H1 (cell line): ENCODE measurements around the gene ZIC1.

Experiments used
- BACH1 ChIP-seq: IDR thresholded peaks from 2 replicates; pipeline ENCODE4 v1.6.1; 2012; ENCODE audit warnings: low read length, improper control_type of control experiment
- CHD1 ChIP-seq: IDR thresholded peaks from 2 replicates; pipeline ENCODE4 v1.6.1; 2012; ENCODE audit warnings: low read depth, low read length, improper control_type of control experiment
- E2F6 ChIP-seq: IDR thresholded peaks from 2 replicates; pipeline ENCODE4 v1.6.1; 2012; ENCODE audit warnings: inconsistent platforms
- EP300 ChIP-seq, 2 experiments: IDR thresholded peaks; 1 replicate in 1 of 2; 2 replicates in 1 of 2; pipeline ENCODE4 v1.6.1; 2011 to 2012; ENCODE audit warnings: low read depth in 2 of 2, low read length in 2 of 2, mild to moderate bottlenecking in 2 of 2, borderline replicate concordance in 1 of 2, inconsistent platforms in 1 of 2, moderate library complexity in 1 of 2
- HDAC6 ChIP-seq: IDR thresholded peaks from one replicate; pipeline ENCODE4 v1.7.1; 2012; ENCODE audit warnings: low read depth, mild to moderate bottlenecking, inconsistent platforms, low read length, moderate library complexity
- KDM1A ChIP-seq: fragments of 200-600, 300-600 bp; sonication (generic); IDR thresholded peaks from 2 replicates; pipeline ENCODE4 v1.7.1; 2016; ENCODE audit warnings: mild to moderate bottlenecking, low read length, borderline replicate concordance
- NRF1 ChIP-seq: IDR thresholded peaks from 2 replicates; pipeline ENCODE4 v1.6.1; 2011; ENCODE audit warnings: mild to moderate bottlenecking, low read depth, low read length, improper control_type of control experiment
- POLR2A ChIP-seq, 2 experiments: IDR thresholded peaks; 1 replicate in 1 of 2; 2 replicates in 1 of 2; pipeline ENCODE4 v1.6.1; 2011; ENCODE audit warnings: low read depth in 2 of 2, low read length in 2 of 2, mild to moderate bottlenecking in 2 of 2; ENCODE audit errors: control extremely low read depth in 1 of 2
- RAD21 ChIP-seq, 2 experiments: IDR thresholded peaks in 1 of 2; conservative IDR thresholded peaks in 1 of 2; 2 replicates each; pipeline ENCODE4 v1.6.1; 2011; ENCODE audit warnings: low read depth in 2 of 2, low read length in 2 of 2, improper control_type of control experiment in 1 of 2, inconsistent platforms in 1 of 2, mild to moderate bottlenecking in 1 of 2, moderate library complexity in 1 of 2
- RFX5 ChIP-seq: IDR thresholded peaks from 2 replicates; pipeline ENCODE4 v1.6.1; 2011; ENCODE audit warnings: low read depth, low read length, improper control_type of control experiment, borderline replicate concordance
- TBP ChIP-seq: IDR thresholded peaks from 2 replicates; pipeline ENCODE4 v1.6.1; 2011; ENCODE audit warnings: low read depth, low read length, improper control_type of control experiment
- TEAD4 ChIP-seq: IDR thresholded peaks from 2 replicates; pipeline ENCODE4 v1.6.1; 2012; ENCODE audit warnings: low read depth, low read length, inconsistent platforms, mixed read lengths
- TF ChIP-seq, protein P1 (sequence below), 3 experiments: IDR thresholded peaks; 1 replicate in 2 of 3; 2 replicates in 1 of 3; pipeline versions ENCODE4 v1.5.1 to v1.6.1; 2011; ENCODE audit warnings: low read length in 3 of 3, mild to moderate bottlenecking in 3 of 3, inconsistent platforms in 2 of 3, low read depth in 1 of 3, moderate library complexity in 1 of 3; ENCODE audit not compliant: insufficient read depth in 1 of 3; ENCODE audit errors: control extremely low read depth in 1 of 3

DNA sequence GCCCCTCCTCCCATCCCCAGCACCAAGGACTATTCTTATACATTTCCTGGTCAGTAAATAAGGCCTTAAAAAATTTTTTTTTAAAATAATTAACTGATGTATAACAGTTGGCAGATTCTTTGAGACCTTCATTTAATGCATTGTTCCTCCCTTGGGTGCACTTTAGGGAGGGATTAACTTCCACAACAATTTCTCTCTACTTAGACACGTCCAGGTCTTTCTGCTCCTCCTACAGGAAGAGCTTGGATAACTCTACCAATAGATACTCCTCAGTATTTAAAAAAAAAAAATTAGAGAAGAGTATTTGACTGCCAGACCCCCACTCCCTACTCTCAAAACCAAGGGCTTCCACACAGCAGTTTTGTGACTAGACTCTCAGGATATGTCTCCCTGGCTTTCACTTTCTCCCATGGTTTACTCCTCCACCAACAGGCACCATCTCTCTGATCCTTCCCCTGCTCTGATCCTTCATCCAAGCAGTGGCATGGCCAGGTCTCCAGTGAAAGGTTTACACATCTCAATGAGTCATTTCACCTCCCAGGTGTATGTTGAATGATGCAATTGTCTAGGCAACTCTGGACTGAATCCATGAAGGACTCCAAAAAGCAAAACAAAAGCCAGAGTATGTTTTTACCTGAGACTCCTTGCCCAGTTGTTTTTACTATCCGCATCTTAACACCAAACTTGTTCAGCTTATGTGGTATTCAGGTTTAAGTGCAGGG is 10.2 kb upstream of the ZIC1 start:
- TF ChIP-seq RAD21 (IDR thresholded peaks at IDR 0.05 in 1 of 2, conservative IDR thresholded peaks at IDR 0.05 in 1 of 2; ENCODE audit: low read depth in 2 of 2, low read length in 2 of 2), result no peak
- TF ChIP-seq, protein P1, sequence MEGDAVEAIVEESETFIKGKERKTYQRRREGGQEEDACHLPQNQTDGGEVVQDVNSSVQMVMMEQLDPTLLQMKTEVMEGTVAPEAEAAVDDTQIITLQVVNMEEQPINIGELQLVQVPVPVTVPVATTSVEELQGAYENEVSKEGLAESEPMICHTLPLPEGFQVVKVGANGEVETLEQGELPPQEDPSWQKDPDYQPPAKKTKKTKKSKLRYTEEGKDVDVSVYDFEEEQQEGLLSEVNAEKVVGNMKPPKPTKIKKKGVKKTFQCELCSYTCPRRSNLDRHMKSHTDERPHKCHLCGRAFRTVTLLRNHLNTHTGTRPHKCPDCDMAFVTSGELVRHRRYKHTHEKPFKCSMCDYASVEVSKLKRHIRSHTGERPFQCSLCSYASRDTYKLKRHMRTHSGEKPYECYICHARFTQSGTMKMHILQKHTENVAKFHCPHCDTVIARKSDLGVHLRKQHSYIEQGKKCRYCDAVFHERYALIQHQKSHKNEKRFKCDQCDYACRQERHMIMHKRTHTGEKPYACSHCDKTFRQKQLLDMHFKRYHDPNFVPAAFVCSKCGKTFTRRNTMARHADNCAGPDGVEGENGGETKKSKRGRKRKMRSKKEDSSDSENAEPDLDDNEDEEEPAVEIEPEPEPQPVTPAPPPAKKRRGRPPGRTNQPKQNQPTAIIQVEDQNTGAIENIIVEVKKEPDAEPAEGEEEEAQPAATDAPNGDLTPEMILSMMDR (IDR thresholded peaks at IDR 0.05; ENCODE audit: control extremely low read depth in 1 of 3, insufficient read depth in 1 of 3, low read depth in 1 of 3, low read length in 3 of 3), result no peak
- no peak for TF ChIP-seq NRF1
- TF ChIP-seq TEAD4, result no peak
- no peak for TF ChIP-seq CHD1
- TF ChIP-seq HDAC6, result no peak
- TF ChIP-seq EP300 (IDR thresholded peaks at IDR 0.05; ENCODE audit: borderline replicate concordance in 1 of 2, low read depth in 2 of 2, low read length in 2 of 2), result no peak
- TF ChIP-seq POLR2A (IDR thresholded peaks at IDR 0.05; ENCODE audit: control extremely low read depth in 1 of 2, low read depth in 2 of 2, low read length in 2 of 2), result no peak
- TF ChIP-seq BACH1, result no peak
- TF ChIP-seq KDM1A, result no peak
- TF ChIP-seq RFX5, result no peak
- no peak for TF ChIP-seq E2F6
- TF ChIP-seq TBP, result no peak
